Measurements from ENCODE around the gene ZBTB49.

Gene ZBTB49

GRCh38 chr4:4315461-4316149 lies 25.6 kb downstream of the ZBTB49 start:
- no peak for TF ChIP-seq CTCF (conservative IDR thresholded peaks at IDR 0.05; ENCODE audit: low read length)
- H3K4me3 ChIP-seq (ENCODE audit: low read length) = no peak overlapping the region
- DNase-seq (ENCODE audit: low read depth) = no peak

GRCh38 chr4:4316150-4316495 lies 26.1 kb downstream of the ZBTB49 start:
- DNase-seq (ENCODE audit: low read depth) = no peak
- TF ChIP-seq CTCF (conservative IDR thresholded peaks at IDR 0.05; ENCODE audit: low read length) = no peak
- H3K4me3 ChIP-seq (ENCODE audit: low read length) = no peak overlapping the region

GRCh38 chr4:4317496-4318232 lies 27.6 kb downstream of the ZBTB49 start:
- H3K4me3 ChIP-seq (ENCODE audit: low read length) = no peak overlapping the region
- no peak for TF ChIP-seq CTCF (conservative IDR thresholded peaks at IDR 0.05; ENCODE audit: low read length)
- DNase-seq (ENCODE audit: low read depth) = no peak

- no peak overlapping the region for H3K4me3 ChIP-seq (ENCODE audit: low read length)
- TF ChIP-seq CTCF (conservative IDR thresholded peaks at IDR 0.05; ENCODE audit: low read length) = no peak
- DNase-seq (ENCODE audit: low read depth) = no peak
Measured at GRCh38 chr4:4320528-4320927, 30.5 kb downstream of the ZBTB49 start.

- no peak for DNase-seq (ENCODE audit: low read depth)
- TF ChIP-seq CTCF (conservative IDR thresholded peaks at IDR 0.05; ENCODE audit: low read length) = no peak
- no peak overlapping the region for H3K4me3 ChIP-seq (ENCODE audit: low read length)
Measured at GRCh38 chr4:4320951-4321714, 31.1 kb downstream of the ZBTB49 start.

GRCh38 chr4:4321951-4322688 lies 32.1 kb downstream of the ZBTB49 start:
- H3K4me3 ChIP-seq (ENCODE audit: low read length) = no peak overlapping the region
- no peak for DNase-seq (ENCODE audit: low read depth)
- TF ChIP-seq CTCF (conservative IDR thresholded peaks at IDR 0.05; ENCODE audit: low read length) = no peak

Data from AG10803 (cell line).